CD4-positive, alpha-beta T cell treated with Interleukin-1 beta for 1 hour (primary cell): ENCODE measurements around the gene TMEM181.
"Not testable (repeated sequence)": the region's sequence is repeated elsewhere in the genome, so short reads cannot be mapped to it uniquely, and the experiment has no call there.

Source experiments
- DNase-seq, 2 donors: peaks; one replicate each; pipeline ENCODE4 v3.0.0-alpha.2; 2020 to 2022

TMEM181 gene

GRCh38 chr6:158644231-158645063, 84.6 kb downstream of the TMEM181 start, which contains the start of gene DYNLT1:
Gene DYNLT1, minus strand, starts transcription at chr6:158644743. Its CDS starts 35 bp downstream, at chr6:158644708.
- peak; percentile 90 for DNase-seq

- no peak for DNase-seq
Observed at GRCh38 chr6:158645064-158646022, 85.5 kb downstream of the TMEM181 start.

- no peak for DNase-seq
Observed at GRCh38 chr6:158646023-158646910, 86.4 kb downstream of the TMEM181 start.

- DNase-seq: no peak
Observed at GRCh38 chr6:158647501-158647900, 87.6 kb downstream of the TMEM181 start.

- DNase-seq: no peak
Observed at GRCh38 chr6:158648682-158649131, 88.8 kb downstream of the TMEM181 start.

GRCh38 chr6:158649289-158650143, 89.6 kb downstream of the TMEM181 start, which contains the start of gene SYTL3:
Gene SYTL3, plus strand, starts transcription at chr6:158650054. Its CDS starts 13,215 bp downstream, at chr6:158663269.
- DNase-seq: peak; percentile 89 to 90

- not testable (repeated sequence) for DNase-seq
Observed at GRCh38 chr6:158651981-158652737, 92.3 kb downstream of the TMEM181 start.

- DNase-seq: peak; percentile 92 to 94
Observed at GRCh38 chr6:158653577-158654354, 93.9 kb downstream of the TMEM181 start.

GRCh38 chr6:158654498-158654897, 94.6 kb downstream of the TMEM181 start:
- peak in 1 of 2 donors; percentile 71 for DNase-seq

GRCh38 chr6:158654960-158655489, 95.1 kb downstream of the TMEM181 start:
- peak; percentile 19 to 36 for DNase-seq

GRCh38 chr6:158655569-158656450, 95.9 kb downstream of the TMEM181 start:
- DNase-seq: no peak

- not testable (repeated sequence) for DNase-seq
Observed at GRCh38 chr6:158656986-158657385, 97.1 kb downstream of the TMEM181 start.

- peak; percentile 56 to 61 for DNase-seq
Observed at GRCh38 chr6:158660333-158660754, 100.5 kb downstream of the TMEM181 start.

- DNase-seq: no peak
Observed at GRCh38 chr6:158661156-158661685, 101.3 kb downstream of the TMEM181 start.

GRCh38 chr6:158662607-158662953, 102.7 kb downstream of the TMEM181 start:
- no peak for DNase-seq

- DNase-seq: peak in 1 of 2 donors; percentile 41
Observed at GRCh38 chr6:158662954-158663624, 103.2 kb downstream of the TMEM181 start.

- no peak for DNase-seq
Observed at GRCh38 chr6:158663625-158664165, 103.8 kb downstream of the TMEM181 start.
